Endothelial cell of umbilical vein (primary cell): Measurements from ENCODE around the gene COLGALT1. TPM values are rescaled to one million over a fixed set of nuclear protein-coding genes. Genes with fewer than 3 reads are reported as not detected.

ENCODE experiments used
- BruUV-seq: library from RNA; stranded (reverse); fragments of 400-500 nt; replicated peaks from 2 replicates; lab custom pipeline; 2021; lab: Mats Ljungman, UMichigan
- CTCF ChIA-PET: fragments of 300-600, 350-600 bp; sonication (Branson Sonifier 250); formaldehyde crosslinking; loops from one replicate; lab custom pipeline; 2021; ENCODE audit warnings: antibody characterized with exemption, inconsistent platforms; lab: Charles Lee
- POLR2A ChIA-PET: fragments of 300-600, 350-600 bp; sonication (Branson Sonifier 250); formaldehyde crosslinking; loops from one replicate; lab custom pipeline; 2021; ENCODE audit warnings: antibody characterized with exemption, inconsistent platforms; lab: Charles Lee
- DNase-seq: peaks from one replicate; pipeline ENCODE4 v3.0.0-alpha.2; 2011; ENCODE audit warnings: low read depth, low spot score
- FAIRE-seq: peaks from 2 replicates; lab custom pipeline; 2011; peaks lifted over from hg19 to GRCh38; lab: Jason Lieb, UNC
- H2AFZ ChIP-seq: 2 replicates; pipeline ENCODE4 v1.6.0; 2012; ENCODE audit warnings: low read depth, low read length, control low read depth, inconsistent platforms
- H3K27ac ChIP-seq: 2 replicates; pipeline ENCODE4 v1.5.1; 2011; ENCODE audit warnings: low read depth, mild to moderate bottlenecking, control low read depth, low read length, moderate library complexity; ENCODE audit not compliant: insufficient read depth
- H3K27me3 ChIP-seq, 2 experiments: 2 replicates each; pipeline versions ENCODE4 v1.6.0 to v1.6.1; 2011; ENCODE audit warnings: low read length in 2 of 2, mixed read lengths in 1 of 2; ENCODE audit not compliant: control insufficient read depth in 2 of 2, insufficient read depth in 2 of 2
- H3K36me3 ChIP-seq, 2 experiments: 2 replicates in 1 of 2; 3 replicates in 1 of 2; pipeline ENCODE4 v1.5.1; 2011; ENCODE audit warnings: low read length in 2 of 2, mild to moderate bottlenecking in 1 of 2, moderate library complexity in 1 of 2; ENCODE audit not compliant: control insufficient read depth in 2 of 2, insufficient read depth in 2 of 2; ENCODE audit errors: extremely low read depth in 1 of 2
- H3K4me1 ChIP-seq: 3 replicates; pipeline ENCODE4 v1.5.1; 2011; ENCODE audit warnings: mild to moderate bottlenecking, low read length; ENCODE audit not compliant: control insufficient read depth, insufficient read depth; ENCODE audit errors: extremely low read depth
- H3K4me2 ChIP-seq: 2 replicates; pipeline ENCODE4 v1.6.1; 2011; ENCODE audit warnings: low read length, control low read depth, mixed read lengths; ENCODE audit not compliant: insufficient read depth
- H3K4me3 ChIP-seq, 3 experiments: fragments of 200-600 bp in 1 of 3; sonication (generic), shearing (Covaris generic) in 1 of 3; replicated peaks in 1 of 3; 2 replicates each; pipeline ENCODE4 v1.5.1; 2011 to 2016; ENCODE audit warnings: control low read depth in 3 of 3, low read length in 3 of 3, mild to moderate bottlenecking in 2 of 3, inconsistent platforms in 1 of 3, low read depth in 1 of 3, moderate library complexity in 1 of 3; ENCODE audit not compliant: insufficient read depth in 1 of 3
- H3K79me2 ChIP-seq: 2 replicates; pipeline ENCODE4 v1.6.0; 2012; ENCODE audit warnings: low read length, inconsistent platforms; ENCODE audit not compliant: control insufficient read depth, insufficient read depth
- H3K9ac ChIP-seq: replicated peaks from 2 replicates; pipeline ENCODE3; 2011; ENCODE audit warnings: low read length, control low read depth; ENCODE audit not compliant: insufficient read depth; ENCODE audit errors: extremely low read depth
- H3K9me1 ChIP-seq: replicated peaks from 3 replicates; pipeline ENCODE4 v1.6.0; 2011; ENCODE audit warnings: mild to moderate bottlenecking, low read length; ENCODE audit not compliant: control insufficient read depth, insufficient read depth; ENCODE audit errors: extremely low read depth
- H3K9me3 ChIP-seq: replicated peaks from 2 replicates; pipeline ENCODE4 v1.5.1; 2012; ENCODE audit warnings: low read length, inconsistent platforms; ENCODE audit not compliant: control insufficient read depth, insufficient read depth
- H4K20me1 ChIP-seq: replicated peaks from 2 replicates; pipeline ENCODE3; 2011; ENCODE audit warnings: mild to moderate bottlenecking, low read length; ENCODE audit not compliant: control insufficient read depth, insufficient read depth; ENCODE audit errors: extremely low read depth
- EZH2 ChIP-seq: IDR thresholded peaks from 2 replicates; pipeline ENCODE4 v1.6.1; 2012; ENCODE audit warnings: borderline replicate concordance, low read depth, mild to moderate bottlenecking, moderate library complexity, low read length, inconsistent platforms; ENCODE audit not compliant: severe bottlenecking
- FOS ChIP-seq: IDR thresholded peaks from 2 replicates; pipeline ENCODE4 v1.6.1; 2011; ENCODE audit warnings: mild to moderate bottlenecking, low read length, moderate library complexity, borderline replicate concordance; ENCODE audit not compliant: insufficient read depth
- GATA2 ChIP-seq: IDR thresholded peaks from 2 replicates; pipeline ENCODE4 v1.7.0; 2011; ENCODE audit warnings: low read depth, mild to moderate bottlenecking, moderate library complexity, mixed read lengths, low read length; ENCODE audit not compliant: insufficient read length, insufficient read depth
- JUN ChIP-seq: IDR thresholded peaks from 2 replicates; pipeline ENCODE4 v1.6.1; 2011; ENCODE audit warnings: borderline replicate concordance, low read depth; ENCODE audit not compliant: insufficient read length, insufficient read depth
- MAX ChIP-seq: IDR thresholded peaks from 2 replicates; pipeline ENCODE4 v1.6.1; 2011; ENCODE audit not compliant: insufficient read depth, insufficient read length
- MYC ChIP-seq: IDR thresholded peaks from one replicate; pipeline ENCODE4 v1.6.1; 2011; ENCODE audit warnings: mild to moderate bottlenecking, low read depth, low read length
- POLR2A ChIP-seq: IDR thresholded peaks from 2 replicates; pipeline ENCODE4 v1.6.1; 2012; ENCODE audit warnings: low read depth, mild to moderate bottlenecking, control low read depth, low read length
- POLR2AphosphoS5 ChIP-seq: IDR thresholded peaks from 2 replicates; pipeline ENCODE4 v1.6.1; 2012; ENCODE audit warnings: low read depth, mild to moderate bottlenecking, control low read depth, low read length, moderate library complexity; ENCODE audit not compliant: insufficient read depth
- dilution Hi-C: fragments of 300-500 bp; cut with MboI; formaldehyde crosslinking; loops from one replicate; pipeline ENCODE4 v1.15.0; 2019; ENCODE audit warnings: low sequenced_read_pairs; ENCODE audit not compliant: extremely low pct_ligation_motif_present
- intact Hi-C: fragments of 100-400 bp; cut with micrococcal nuclease; formaldehyde crosslinking; loops from one replicate; pipeline ENCODE4 v1.10.0; 2022
- polyA plus RNA-seq, 4 experiments: library from polyadenylated mRNA; depleted of rRNA in 3 of 4; stranded (reverse) in 3 of 4; unstranded in 1 of 4; fragments of >200 nt; gene quantifications; 2 replicates each; pipeline versions ENCODE4 v1.2.1 to v1.2.3, GENCODE V29; 2011 to 2012; ENCODE audit warnings: missing spikeins in 1 of 4
- total RNA-seq: library from RNA; stranded (reverse); gene quantifications from 2 replicates; pipeline ENCODE4 v1.2.3, GENCODE V29; 2021
- TF ChIP-seq, protein P1 (sequence below), 2 donors: IDR thresholded peaks; 1 replicate in 1 of 2; 2 replicates in 1 of 2; pipeline ENCODE4 v1.5.1; 2011; ENCODE audit warnings: low read length in 2 of 2, mild to moderate bottlenecking in 2 of 2, moderate library complexity in 2 of 2, control low read depth in 1 of 2, inconsistent platforms in 1 of 2, low read depth in 1 of 2; ENCODE audit not compliant: insufficient read depth in 1 of 2; ENCODE audit errors: extremely low read depth in 1 of 2

The COLGALT1 gene
- total and polyA plus RNA-seq, 2 donors (not counting 3 experiments of a cell fraction or from before 2014, with no cell fraction given): 263 to 355 TPM

- TF ChIP-seq FOS (no peak), EZH2 (no peak), GATA2 (no peak), POLR2AphosphoS5 (no peak), MAX (no peak), JUN (no peak), POLR2A (no peak), MYC (no peak)
- TF ChIP-seq, protein P1, sequence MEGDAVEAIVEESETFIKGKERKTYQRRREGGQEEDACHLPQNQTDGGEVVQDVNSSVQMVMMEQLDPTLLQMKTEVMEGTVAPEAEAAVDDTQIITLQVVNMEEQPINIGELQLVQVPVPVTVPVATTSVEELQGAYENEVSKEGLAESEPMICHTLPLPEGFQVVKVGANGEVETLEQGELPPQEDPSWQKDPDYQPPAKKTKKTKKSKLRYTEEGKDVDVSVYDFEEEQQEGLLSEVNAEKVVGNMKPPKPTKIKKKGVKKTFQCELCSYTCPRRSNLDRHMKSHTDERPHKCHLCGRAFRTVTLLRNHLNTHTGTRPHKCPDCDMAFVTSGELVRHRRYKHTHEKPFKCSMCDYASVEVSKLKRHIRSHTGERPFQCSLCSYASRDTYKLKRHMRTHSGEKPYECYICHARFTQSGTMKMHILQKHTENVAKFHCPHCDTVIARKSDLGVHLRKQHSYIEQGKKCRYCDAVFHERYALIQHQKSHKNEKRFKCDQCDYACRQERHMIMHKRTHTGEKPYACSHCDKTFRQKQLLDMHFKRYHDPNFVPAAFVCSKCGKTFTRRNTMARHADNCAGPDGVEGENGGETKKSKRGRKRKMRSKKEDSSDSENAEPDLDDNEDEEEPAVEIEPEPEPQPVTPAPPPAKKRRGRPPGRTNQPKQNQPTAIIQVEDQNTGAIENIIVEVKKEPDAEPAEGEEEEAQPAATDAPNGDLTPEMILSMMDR (IDR thresholded peaks at IDR 0.05; ENCODE audit: extremely low read depth in 1 of 2, insufficient read depth in 1 of 2, low read depth in 1 of 2, low read length in 2 of 2): no peak
- DNase-seq (no peak), FAIRE-seq (no peak)
- dilution Hi-C loops (no loop called here), intact Hi-C loops (no loop called here)
- Histone ChIP-seq H3K4me2 (no peak overlapping the region), H3K27me3 (peaks cover 2 to 3% of the 10 kb centered on the region in 2 experiments), H3K79me2 (no peaks in the 10 kb centered on the region), H3K9me1 (no peaks in the 10 kb centered on the region), H3K36me3 (no peaks in the 10 kb centered on the region), H2AFZ (no peak overlapping the region), H3K4me3 (no peak overlapping the region), H4K20me1 (no peaks in the 10 kb centered on the region), H3K9ac (no peak overlapping the region), H3K9me3 (no peaks in the 10 kb centered on the region), H3K27ac (no peak overlapping the region), H3K4me1 (no peaks in the 10 kb centered on the region)
- ChIA-PET CTCF (no interaction called here), POLR2A (no interaction called here)
- BruUV-seq: no TSS peak
Measured at GRCh38 chr19:17598953-17599352, 43.5 kb downstream of the COLGALT1 start.
